ENCODE data around the gene ATG5.
"Not testable (repeated sequence)": the region's sequence is repeated elsewhere in the genome, so short reads cannot be mapped to it uniquely, and the experiment has no call there.

The ATG5 gene

DNA sequence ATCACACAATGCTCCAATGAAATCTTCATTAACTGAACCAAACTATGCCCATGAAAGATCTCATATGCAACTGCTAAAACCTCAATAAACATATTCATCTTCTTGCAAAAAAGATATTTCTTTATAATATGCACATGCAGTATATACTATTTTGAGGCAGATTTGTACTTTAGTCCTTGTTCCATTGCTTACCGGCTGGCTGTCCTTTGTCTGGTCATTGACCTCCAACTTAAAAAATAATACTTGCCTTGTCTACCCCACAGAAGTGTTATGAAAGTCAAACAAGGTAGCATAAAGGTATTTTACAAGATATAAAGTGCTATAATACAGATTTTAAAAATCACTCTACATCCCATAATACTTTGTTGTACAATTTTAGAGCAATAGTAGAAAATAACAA is 88.3 kb downstream of the ATG5 start:
- H2AFZ ChIP-seq (ENCODE audit: low read depth, low read length) = no peak overlapping the region
- H3K27ac ChIP-seq (ENCODE audit: low read length) = no peak overlapping the region
- TF ChIP-seq, protein P1, sequence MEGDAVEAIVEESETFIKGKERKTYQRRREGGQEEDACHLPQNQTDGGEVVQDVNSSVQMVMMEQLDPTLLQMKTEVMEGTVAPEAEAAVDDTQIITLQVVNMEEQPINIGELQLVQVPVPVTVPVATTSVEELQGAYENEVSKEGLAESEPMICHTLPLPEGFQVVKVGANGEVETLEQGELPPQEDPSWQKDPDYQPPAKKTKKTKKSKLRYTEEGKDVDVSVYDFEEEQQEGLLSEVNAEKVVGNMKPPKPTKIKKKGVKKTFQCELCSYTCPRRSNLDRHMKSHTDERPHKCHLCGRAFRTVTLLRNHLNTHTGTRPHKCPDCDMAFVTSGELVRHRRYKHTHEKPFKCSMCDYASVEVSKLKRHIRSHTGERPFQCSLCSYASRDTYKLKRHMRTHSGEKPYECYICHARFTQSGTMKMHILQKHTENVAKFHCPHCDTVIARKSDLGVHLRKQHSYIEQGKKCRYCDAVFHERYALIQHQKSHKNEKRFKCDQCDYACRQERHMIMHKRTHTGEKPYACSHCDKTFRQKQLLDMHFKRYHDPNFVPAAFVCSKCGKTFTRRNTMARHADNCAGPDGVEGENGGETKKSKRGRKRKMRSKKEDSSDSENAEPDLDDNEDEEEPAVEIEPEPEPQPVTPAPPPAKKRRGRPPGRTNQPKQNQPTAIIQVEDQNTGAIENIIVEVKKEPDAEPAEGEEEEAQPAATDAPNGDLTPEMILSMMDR (IDR thresholded peaks at IDR 0.05; ENCODE audit: low read depth, low read length) = no peak
- H3K79me2 ChIP-seq (ENCODE audit: low read length) = peaks cover 7% of the 10 kb centered on the region; the same call in 1 of the 2 replicates
- H3K36me3 ChIP-seq (replicated peaks; ENCODE audit: low read depth, low read length) = peaks cover 19% of the 10 kb centered on the region
- no peak overlapping the region for H3K4me3 ChIP-seq (ENCODE audit: low read length)
- H4K20me1 ChIP-seq (ENCODE audit: insufficient read depth, low read length) = no peaks in the 10 kb centered on the region
- H3K4me1 ChIP-seq (ENCODE audit: low read length) = peaks cover 4% of the 10 kb centered on the region; the same call in 1 of the 2 replicates
- H3K9me3 ChIP-seq (ENCODE audit: insufficient read depth, low read length) = no peaks in the 10 kb centered on the region; the same call in 1 of the 2 replicates
- no peak overlapping the region for H3K9ac ChIP-seq (ENCODE audit: low read length)
- H3K4me2 ChIP-seq (ENCODE audit: low read length) = no peak overlapping the region
- no peaks in the 10 kb centered on the region for H3K27me3 ChIP-seq (ENCODE audit: low read depth, low read length)

DNA sequence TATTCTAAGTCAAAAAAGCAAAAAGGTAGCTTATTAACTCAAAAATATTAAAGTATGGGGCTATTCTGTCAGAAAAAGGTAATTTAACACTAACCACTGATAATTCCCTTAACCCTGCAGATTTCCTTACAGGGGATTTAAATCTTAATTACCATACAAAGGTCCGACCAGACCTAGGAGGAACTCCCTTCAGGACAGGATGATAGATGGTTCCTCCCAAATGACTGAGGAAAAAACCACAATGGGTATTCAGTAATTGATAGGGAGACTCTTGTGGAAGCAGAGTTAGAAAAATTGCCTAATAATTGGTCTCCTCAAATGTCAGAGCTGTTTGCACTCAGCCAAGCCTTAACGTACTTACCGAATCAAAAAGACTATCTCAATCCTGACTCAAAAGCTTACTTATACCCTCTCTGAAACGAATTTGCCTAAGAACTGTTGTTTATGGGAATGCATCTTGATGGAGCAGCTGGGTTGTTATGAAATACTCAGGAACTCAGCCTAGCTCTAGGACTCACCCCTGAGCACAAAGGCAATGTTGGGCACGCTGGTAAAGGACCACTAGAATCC is 95.6 kb downstream of the ATG5 start:
- not testable (repeated sequence) for H3K27ac ChIP-seq (ENCODE audit: low read length); H3K4me2 ChIP-seq (ENCODE audit: low read length); H3K9me3 ChIP-seq (ENCODE audit: insufficient read depth, low read length); H4K20me1 ChIP-seq (ENCODE audit: insufficient read depth, low read length); H3K27me3 ChIP-seq (ENCODE audit: low read depth, low read length); H3K4me1 ChIP-seq (ENCODE audit: low read length); H3K36me3 ChIP-seq (replicated peaks; ENCODE audit: low read depth, low read length); H2AFZ ChIP-seq (ENCODE audit: low read depth, low read length); H3K4me3 ChIP-seq (ENCODE audit: low read length); H3K9ac ChIP-seq (ENCODE audit: low read length)
- peaks cover 11% of the 10 kb centered on the region; the same call in 1 of the 2 replicates for H3K79me2 ChIP-seq (ENCODE audit: low read length)

DNA sequence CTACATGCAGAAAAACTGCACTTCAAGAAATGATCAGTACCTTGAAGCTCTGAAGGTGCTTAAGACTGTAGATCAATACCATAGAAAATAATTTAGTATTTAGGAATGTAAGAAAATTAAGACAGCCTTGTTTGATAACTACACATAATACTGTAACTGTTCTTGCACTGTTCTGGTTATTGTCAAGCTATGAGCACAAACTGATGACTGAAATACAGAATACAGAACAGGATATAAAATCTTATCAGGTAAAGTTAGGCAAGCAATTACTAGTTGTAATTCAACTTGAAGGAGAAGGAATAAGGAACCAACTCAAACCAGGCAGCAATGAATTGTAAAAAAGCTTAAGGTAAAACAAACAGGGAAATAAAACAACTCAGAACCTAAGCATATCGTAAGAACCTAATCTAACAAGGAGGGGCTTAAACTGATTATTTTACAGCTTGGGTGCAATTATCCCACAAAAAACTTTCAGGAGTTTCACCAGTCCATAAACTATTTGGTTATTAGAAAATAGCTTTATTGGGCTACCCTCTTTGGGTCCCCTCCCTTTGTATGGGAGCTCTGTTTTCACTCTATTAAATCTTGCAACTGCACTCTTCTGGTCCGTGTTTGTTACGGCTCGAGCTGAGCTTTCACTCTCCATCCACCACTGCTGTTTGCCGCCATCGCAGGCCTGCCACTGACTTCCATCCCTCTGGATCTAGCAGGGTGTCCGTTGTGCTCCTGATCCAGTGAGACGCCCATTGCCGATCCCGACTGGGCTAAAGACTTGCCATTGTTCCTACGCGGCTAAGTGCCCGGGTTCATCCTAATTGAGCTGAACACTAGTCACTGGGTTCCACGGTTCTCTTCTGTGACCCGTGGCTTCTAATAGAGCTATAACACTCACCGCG is 97.7 kb downstream of the ATG5 start:
- H3K27me3 ChIP-seq (ENCODE audit: low read depth, low read length) = no peaks in the 10 kb centered on the region
- H4K20me1 ChIP-seq (ENCODE audit: insufficient read depth, low read length) = no peaks in the 10 kb centered on the region
- peaks cover 11% of the 10 kb centered on the region; the same call in 1 of the 2 replicates for H3K79me2 ChIP-seq (ENCODE audit: low read length)
- H3K36me3 ChIP-seq (replicated peaks; ENCODE audit: low read depth, low read length) = no peaks in the 10 kb centered on the region
- H3K9me3 ChIP-seq (ENCODE audit: insufficient read depth, low read length) = no peaks in the 10 kb centered on the region
- no peak overlapping the region for H3K4me3 ChIP-seq (ENCODE audit: low read length)
- H3K9ac ChIP-seq (ENCODE audit: low read length) = no peak overlapping the region
- no peak overlapping the region for H3K4me2 ChIP-seq (ENCODE audit: low read length)
- peaks cover 24% of the 10 kb centered on the region for H3K4me1 ChIP-seq (ENCODE audit: low read length)
- TF ChIP-seq, protein P1 (IDR thresholded peaks at IDR 0.05; ENCODE audit: low read depth, low read length) = no peak
- TF ChIP-seq EZH2phosphoT487 (IDR thresholded peaks at IDR 0.05; ENCODE audit: low read depth) = no peak
- H2AFZ ChIP-seq (ENCODE audit: low read depth, low read length) = no peak overlapping the region
- 0 out of 2 replicates have a peak overlapping the region, but pooled peaks have one; percentile 8 for H3K27ac ChIP-seq (ENCODE audit: low read length)

DNA sequence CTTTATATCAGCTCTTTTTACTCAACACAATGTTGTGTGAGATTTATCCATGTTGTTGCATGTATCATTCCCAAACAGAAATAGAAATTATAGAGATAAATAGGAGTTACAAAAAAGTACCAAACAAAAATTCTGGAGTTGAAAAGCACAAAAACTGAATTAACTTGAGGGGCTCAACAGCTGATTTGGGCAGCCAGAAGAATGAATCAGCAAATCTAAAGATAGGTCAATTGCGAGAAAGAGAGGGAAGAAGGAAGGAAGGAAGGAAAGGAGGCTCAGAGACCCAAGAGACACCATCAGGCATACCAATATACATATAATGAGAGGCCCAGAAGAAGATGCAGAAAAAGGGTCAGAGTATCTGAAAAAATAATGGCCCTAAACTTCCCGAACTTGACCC is 98.9 kb downstream of the ATG5 start:
- Histone ChIP-seq H3K36me3 (replicated peaks; ENCODE audit: low read depth, low read length) (no peaks in the 10 kb centered on the region), H2AFZ (ENCODE audit: low read depth, low read length) (no peak overlapping the region), H3K27ac (ENCODE audit: low read length) (no peak overlapping the region), H3K9me3 (ENCODE audit: insufficient read depth, low read length) (no peaks in the 10 kb centered on the region), H3K4me2 (ENCODE audit: low read length) (no peak overlapping the region), H3K4me3 (ENCODE audit: low read length) (no peak overlapping the region), H3K9ac (ENCODE audit: low read length) (no peak overlapping the region), H3K4me1 (ENCODE audit: low read length) (peaks cover 35% of the 10 kb centered on the region), H3K79me2 (ENCODE audit: low read length) (peaks cover 20% of the 10 kb centered on the region), H3K27me3 (ENCODE audit: low read depth, low read length) (no peaks in the 10 kb centered on the region), H4K20me1 (ENCODE audit: insufficient read depth, low read length) (no peaks in the 10 kb centered on the region)
- no peak for TF ChIP-seq EZH2phosphoT487 (IDR thresholded peaks at IDR 0.05; ENCODE audit: low read depth)
- TF ChIP-seq, protein P1 (IDR thresholded peaks at IDR 0.05; ENCODE audit: low read depth, low read length) = no peak
